SK-N-SH treated with all-trans-retinoic acid at 6 μM for 48 hours (cell line): ENCODE results near the gene ABCC1.

Experiments used
- ATAC-seq: fragments of 200-7000 bp; cut with Tn5 transposase; 3 replicates; pipeline ENCODE4 v1.9.1; 2020; ENCODE audit warnings: mild to moderate bottlenecking, moderate library complexity
- ARNTL ChIP-seq: fragments of 450-650 bp; formaldehyde crosslinking; IDR thresholded peaks from 2 replicates; pipeline ENCODE4 v1.5.0; 2020; ENCODE audit warnings: low read depth, mild to moderate bottlenecking, moderate library complexity, borderline replicate concordance
- CSDC2 ChIP-seq: fragments of 250-450 bp; sonication (Bioruptor Pico); IDR thresholded peaks from 2 replicates; pipeline ENCODE4 v1.5.0; 2020; ENCODE audit warnings: mild to moderate bottlenecking, moderate library complexity
- CSRNP3 ChIP-seq: fragments of 250-450 bp; sonication (Bioruptor Pico); IDR thresholded peaks from 2 replicates; pipeline ENCODE4 v1.5.1; 2021; ENCODE audit warnings: mild to moderate bottlenecking, moderate library complexity
- ESRRG ChIP-seq: fragments of 250-450 bp; sonication (Bioruptor Pico); IDR thresholded peaks from 2 replicates; pipeline ENCODE4 v1.6.1; 2021; ENCODE audit warnings: mild to moderate bottlenecking
- GLIS3 ChIP-seq: fragments of 250-450 bp; sonication (Bioruptor Pico); IDR thresholded peaks from 2 replicates; pipeline ENCODE4 v1.5.0; 2020; ENCODE audit warnings: mild to moderate bottlenecking, moderate library complexity
- ISL1 ChIP-seq: fragments of 250-450 bp; sonication (Bioruptor Pico); IDR thresholded peaks from 2 replicates; pipeline ENCODE4 v2.1.2; 2022; ENCODE audit warnings: mild to moderate bottlenecking, moderate library complexity
- OSR1 ChIP-seq: fragments of 250-450 bp; sonication (Bioruptor Pico); IDR thresholded peaks from 2 replicates; pipeline ENCODE4 v1.8.0; 2022; ENCODE audit warnings: moderate library complexity, mild to moderate bottlenecking, inconsistent platforms
- PATZ1 ChIP-seq: fragments of 250-450 bp; sonication (Bioruptor Pico); IDR thresholded peaks from 2 replicates; pipeline ENCODE4 v1.8.0; 2020; ENCODE audit warnings: mild to moderate bottlenecking, moderate library complexity, borderline replicate concordance
- POU6F1 ChIP-seq: fragments of 250-450 bp; sonication (Bioruptor Pico); IDR thresholded peaks from 2 replicates; pipeline ENCODE4 v1.8.0; 2021; ENCODE audit warnings: low read depth, mild to moderate bottlenecking, moderate library complexity, borderline replicate concordance
- PPARA ChIP-seq: fragments of 250-450 bp; sonication (Bioruptor Pico); IDR thresholded peaks from 2 replicates; pipeline ENCODE4 v1.5.0; 2020; ENCODE audit warnings: mild to moderate bottlenecking, borderline replicate concordance
- RARB ChIP-seq: fragments of 250-450 bp; sonication (Bioruptor Pico); IDR thresholded peaks from 2 replicates; pipeline ENCODE4 v1.8.0; 2021; ENCODE audit warnings: mild to moderate bottlenecking, moderate library complexity
- SNAI2 ChIP-seq: fragments of 250-450 bp; sonication (Bioruptor Pico); IDR thresholded peaks from 2 replicates; pipeline ENCODE4 v1.5.0; 2020; ENCODE audit warnings: mild to moderate bottlenecking, moderate library complexity
- TCF4 ChIP-seq: fragments of 250-450 bp; sonication (Bioruptor Pico); IDR thresholded peaks from 2 replicates; pipeline ENCODE4 v1.8.0; 2021; ENCODE audit warnings: mild to moderate bottlenecking, moderate library complexity, borderline replicate concordance
- TSHZ2 ChIP-seq: fragments of 250-450 bp; sonication (Bioruptor Pico); IDR thresholded peaks from 2 replicates; pipeline ENCODE4 v1.5.0; 2020; ENCODE audit warnings: mild to moderate bottlenecking, moderate library complexity
- ZC3H10 ChIP-seq: fragments of 250-450 bp; sonication (Bioruptor Pico); IDR thresholded peaks from 2 replicates; pipeline ENCODE4 v1.5.1; 2021; ENCODE audit warnings: mild to moderate bottlenecking, moderate library complexity
- ZFP3 ChIP-seq: fragments of 250-450 bp; sonication (Bioruptor Pico); IDR thresholded peaks from 2 replicates; pipeline ENCODE4 v1.5.0; 2020; ENCODE audit warnings: mild to moderate bottlenecking, moderate library complexity
- ZFP30 ChIP-seq: fragments of 450-650 bp; formaldehyde crosslinking; IDR thresholded peaks from 2 replicates; pipeline ENCODE4 v1.5.0; 2022; ENCODE audit warnings: mild to moderate bottlenecking, moderate library complexity
- ZNF565 ChIP-seq: fragments of 450-650 bp; formaldehyde crosslinking; conservative IDR thresholded peaks from 2 replicates; pipeline ENCODE4 v1.5.0; 2020; ENCODE audit warnings: low read depth, mild to moderate bottlenecking, moderate library complexity
- ZNF70 ChIP-seq: fragments of 450-650 bp; formaldehyde crosslinking; IDR thresholded peaks from 2 replicates; pipeline ENCODE4 v1.5.0; 2020; ENCODE audit warnings: mild to moderate bottlenecking, moderate library complexity

Gene ABCC1

GRCh38 chr16:16073891-16074881 is 124.8 kb downstream of the ABCC1 start (continued):
- TF ChIP-seq POU6F1: no peak
- TF ChIP-seq ZC3H10 (CRISPR knock-in tag): no peak
- TF ChIP-seq ZNF565 (CRISPR knock-in tag): no peak
- TF ChIP-seq RARB (CRISPR knock-in tag): no peak
- no peak for TF ChIP-seq ZNF70 (CRISPR knock-in tag)
- no peak for TF ChIP-seq CSRNP3
- TF ChIP-seq PATZ1: no peak; the same call in 1 of the 2 replicates
- TF ChIP-seq CSDC2: no peak
- TF ChIP-seq GLIS3 (CRISPR knock-in tag): no peak

DNA sequence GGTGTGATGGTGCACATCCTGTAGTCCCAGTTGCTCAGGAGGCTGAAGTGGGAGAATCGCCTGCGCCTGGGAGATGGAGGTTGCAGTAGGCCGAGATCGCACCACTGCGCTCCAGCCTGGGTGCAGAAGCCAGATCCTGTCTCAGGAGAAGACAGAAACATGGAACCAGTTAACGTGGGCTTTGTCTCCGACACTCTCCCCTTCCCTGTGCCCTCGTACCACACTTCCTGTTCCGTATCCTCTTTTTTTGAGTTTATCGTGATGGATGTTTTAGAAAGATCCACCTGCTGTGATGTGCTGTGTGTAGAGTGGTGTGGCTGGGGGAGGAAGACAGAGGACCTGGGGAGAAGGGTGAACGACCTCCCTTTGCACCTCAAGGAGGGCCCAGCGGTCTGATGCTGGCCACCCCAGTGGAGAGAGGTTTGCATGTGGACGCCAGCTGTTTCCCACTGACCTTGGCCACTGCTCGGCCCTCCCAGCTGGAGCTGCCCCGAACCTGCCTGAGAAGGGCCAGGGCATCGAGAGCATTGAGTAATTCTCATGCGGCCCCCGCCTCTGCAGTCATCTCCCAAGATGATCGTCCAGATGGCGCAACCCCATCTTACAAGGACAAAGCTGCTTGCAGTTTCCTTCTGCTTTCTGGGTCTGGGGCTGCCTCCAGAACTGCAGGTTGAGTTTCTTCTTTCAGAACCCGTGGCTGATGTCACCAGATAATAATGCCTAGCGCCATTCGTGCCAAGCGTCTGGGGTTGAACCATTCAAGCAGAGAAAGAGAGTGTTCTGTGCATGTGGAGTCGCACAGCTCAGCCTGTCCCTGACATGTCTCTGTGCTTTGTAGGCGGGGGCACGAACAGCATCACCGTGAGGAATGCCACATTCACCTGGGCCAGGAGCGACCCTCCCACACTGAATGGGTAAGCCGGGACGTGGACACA is 126.3 kb downstream of the ABCC1 start:
- ATAC-seq: no peak
- TF ChIP-seq ZNF70 (CRISPR knock-in tag) (no peak), TSHZ2 (CRISPR knock-in tag) (no peak), PPARA (CRISPR knock-in tag) (no peak), RARB (CRISPR knock-in tag) (no peak), ZNF565 (CRISPR knock-in tag) (no peak), ARNTL (no peak), CSDC2 (no peak), SNAI2 (CRISPR knock-in tag) (no peak), OSR1 (CRISPR knock-in tag) (no peak), ZC3H10 (CRISPR knock-in tag) (no peak), TCF4 (no peak)

GRCh38 chr16:16076423-16076813 is 127.0 kb downstream of the ABCC1 start:
- no peak for ATAC-seq
- TF ChIP-seq ZC3H10 (CRISPR knock-in tag) (no peak), ZFP30 (CRISPR knock-in tag) (no peak), SNAI2 (CRISPR knock-in tag) (no peak), ARNTL (no peak), RARB (CRISPR knock-in tag) (no peak), PATZ1 (no peak), PPARA (CRISPR knock-in tag) (no peak), CSDC2 (no peak), ESRRG (CRISPR knock-in tag) (no peak), ISL1 (CRISPR knock-in tag) (no peak), TSHZ2 (CRISPR knock-in tag) (no peak), OSR1 (CRISPR knock-in tag) (no peak), CSRNP3 (no peak), ZFP3 (CRISPR knock-in tag) (no peak), ZNF565 (CRISPR knock-in tag) (no peak)
